K562 (cell line): Measurements from ENCODE around the gene FDX2. TPM values are rescaled to one million over a fixed set of nuclear protein-coding genes. Genes with fewer than 3 reads are reported as not detected.

ENCODE experiments used
- BCLAF1 ChIP-seq, 2 experiments: fragments of 450-650 bp in 1 of 2; IDR thresholded peaks; 2 replicates each; pipeline ENCODE4 v1.6.1; 2011 to 2017; ENCODE audit warnings: low read depth in 2 of 2, antibody characterized with exemption in 1 of 2, borderline replicate concordance in 1 of 2, low read length in 1 of 2, mild to moderate bottlenecking in 1 of 2, mixed read lengths in 1 of 2; ENCODE audit not compliant: control insufficient read depth in 1 of 2
- CAMTA2 ChIP-seq: fragments of 250-450 bp; sonication (Bioruptor Pico); conservative IDR thresholded peaks from 2 replicates; pipeline ENCODE4 v1.5.1; 2022
- CBFA2T2 ChIP-seq: fragments of 450-650 bp; conservative IDR thresholded peaks from 2 replicates; pipeline ENCODE4 v1.6.1; 2017; ENCODE audit warnings: mild to moderate bottlenecking
- E2F6 ChIP-seq, 2 experiments: IDR thresholded peaks; 2 replicates each; pipeline ENCODE4 v1.6.1; 2011; ENCODE audit warnings: borderline replicate concordance in 1 of 2, control low read depth in 1 of 2, low read depth in 1 of 2, low read length in 1 of 2, mild to moderate bottlenecking in 1 of 2, mixed read lengths in 1 of 2, moderate library complexity in 1 of 2; ENCODE audit not compliant: insufficient read depth in 1 of 2, insufficient read length in 1 of 2, poor library complexity in 1 of 2, severe bottlenecking in 1 of 2; ENCODE audit errors: extremely low read depth in 1 of 2
- ESRRB ChIP-seq: fragments of 250-450 bp; sonication (Bioruptor Pico); IDR thresholded peaks from 2 replicates; pipeline ENCODE4 v1.5.0; 2020; ENCODE audit warnings: mild to moderate bottlenecking, moderate library complexity, borderline replicate concordance
- HDAC6 ChIP-seq: IDR thresholded peaks from 2 replicates; pipeline ENCODE4 v1.6.1; 2012; ENCODE audit warnings: low read depth, mild to moderate bottlenecking, control low read depth, inconsistent platforms, low read length, moderate library complexity
- NCOA1 ChIP-seq: fragments of 450-650 bp; IDR thresholded peaks from 2 replicates; pipeline ENCODE4 v1.6.1; 2016; ENCODE audit warnings: low read depth
- RUNX1 ChIP-seq: sonication (generic); IDR thresholded peaks from 2 replicates; pipeline ENCODE4 v1.6.1; 2016; ENCODE audit warnings: antibody characterized with exemption, low read depth
- TAF1 ChIP-seq: IDR thresholded peaks from 2 replicates; pipeline ENCODE4 v1.6.1; 2011; ENCODE audit warnings: mild to moderate bottlenecking, low read length, moderate library complexity; ENCODE audit not compliant: insufficient read depth, control insufficient read depth, severe bottlenecking; ENCODE audit errors: extremely low read depth
- TGIF2 ChIP-seq: sonication (generic); formaldehyde crosslinking; IDR thresholded peaks from 2 replicates; pipeline ENCODE4 v1.8.1; 2022; ENCODE audit warnings: mild to moderate bottlenecking, missing genetic modification reagents, moderate library complexity
- YY1 ChIP-seq, 3 experiments: IDR thresholded peaks; 2 replicates each; pipeline ENCODE4 v1.6.1; 2011; ENCODE audit warnings: low read length in 2 of 3, mild to moderate bottlenecking in 2 of 3, moderate library complexity in 2 of 3, borderline replicate concordance in 1 of 3, control low read depth in 1 of 3, low read depth in 1 of 3; ENCODE audit not compliant: insufficient read depth in 3 of 3, insufficient replicate concordance in 2 of 3, control insufficient read depth in 1 of 3, insufficient read length in 1 of 3; ENCODE audit errors: extremely low read depth in 1 of 3
- ZNF224 ChIP-seq: sonication (generic); formaldehyde crosslinking; IDR thresholded peaks from 2 replicates; pipeline ENCODE4 v1.8.0; 2022; ENCODE audit warnings: mild to moderate bottlenecking, missing genetic modification reagents
- polyA plus RNA-seq, 8 experiments: library from polyadenylated mRNA; depleted of rRNA in 4 of 8; stranded (reverse) in 5 of 8; unstranded in 3 of 8; fragments of >200 nt; fragmentation: Nextera tagmentation in 2 of 8; fragmentation: Illumina TruSeq in 1 of 8; extraction: Ambion mirVana in 2 of 8; extraction: Trizol in 1 of 8; gene quantifications; 2 replicates each; pipeline versions ENCODE4 v1.2.1 to v1.2.3, GENCODE V29; 2011 to 2014; ENCODE audit warnings: inconsistent platforms in 1 of 8, missing spikeins in 1 of 8
- total RNA-seq, 7 experiments: library from RNA; depleted of rRNA in 6 of 7; stranded (reverse); fragments of >200 nt in 6 of 7; fragmentation: Illumina TruSeq in 2 of 7; extraction: Trizol in 2 of 7; gene quantifications; 2 replicates each; pipeline versions ENCODE4 v1.2.1 to v1.2.3, GENCODE V29; 2011 to 2021; ENCODE audit warnings: low replicate concordance in 1 of 7
- TF ChIP-seq, protein P1 (sequence below): fragments of 250-450 bp; sonication (Bioruptor Pico); IDR thresholded peaks from 2 replicates; pipeline ENCODE4 v1.8.0; 2021; ENCODE audit warnings: borderline replicate concordance, mild to moderate bottlenecking, moderate library complexity; ENCODE audit not compliant: poor library complexity, severe bottlenecking
- TF ChIP-seq, protein P2 (sequence below): fragments of 450-650 bp; conservative IDR thresholded peaks from 2 replicates; pipeline ENCODE4 v1.6.1; 2016; ENCODE audit warnings: missing genetic modification characterization, low read depth, mild to moderate bottlenecking, control low read depth, missing compliant biosample characterization

Gene FDX2
- total and polyA plus RNA-seq, 9 of the 15 experiments (the other 6 are each of a cell fraction or from before 2014, with no cell fraction given) = 2.5 to 49.8 (median 29.7) TPM

DNA sequence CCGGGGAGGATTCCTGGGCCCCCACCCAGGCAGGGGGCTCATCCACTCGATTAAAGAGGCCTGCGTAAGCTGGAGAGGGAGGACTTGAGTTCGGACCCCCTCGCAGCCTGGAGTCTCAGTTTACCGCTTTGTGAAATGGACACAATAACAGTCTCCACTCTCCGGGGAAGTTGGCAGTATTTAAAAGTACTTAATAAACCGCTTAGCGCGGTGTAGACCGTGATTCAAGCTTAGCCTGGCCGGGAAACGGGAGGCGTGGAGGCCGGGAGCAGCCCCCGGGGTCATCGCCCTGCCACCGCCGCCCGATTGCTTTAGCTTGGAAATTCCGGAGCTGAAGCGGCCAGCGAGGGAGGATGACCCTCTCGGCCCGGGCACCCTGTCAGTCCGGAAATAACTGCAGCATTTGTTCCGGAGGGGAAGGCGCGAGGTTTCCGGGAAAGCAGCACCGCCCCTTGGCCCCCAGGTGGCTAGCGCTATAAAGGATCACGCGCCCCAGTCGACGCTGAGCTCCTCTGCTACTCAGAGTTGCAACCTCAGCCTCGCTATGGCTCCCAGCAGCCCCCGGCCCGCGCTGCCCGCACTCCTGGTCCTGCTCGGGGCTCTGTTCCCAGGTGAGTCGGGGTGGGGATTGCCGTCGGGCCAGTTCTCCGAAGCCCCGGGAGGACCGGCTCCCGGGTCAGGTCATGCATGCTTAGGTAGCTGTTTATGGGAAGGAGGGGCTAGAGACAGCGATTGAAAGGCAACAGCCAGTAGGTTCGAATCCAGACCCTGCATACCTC lies 45.0 kb downstream of the FDX2 start, which contains the start of gene ICAM1 (continued):
- TF ChIP-seq E2F6 (IDR thresholded peaks at IDR 0.05; ENCODE audit: borderline replicate concordance in 1 of 2, extremely low read depth in 1 of 2, insufficient read depth in 1 of 2, insufficient read length in 1 of 2, low read depth in 1 of 2, low read length in 1 of 2, poor library complexity in 1 of 2, severe bottlenecking in 1 of 2) (peak; percentile 95 to 97), NCOA1 (no peak), CBFA2T2 (peak; percentile 12; the same call in 1 of the 2 replicates), HDAC6 (no peak), TGIF2 (CRISPR knock-in tag) (peak; percentile 28; the same call in 1 of the 2 replicates), TAF1 (peak; percentile 66), CAMTA2 (CRISPR knock-in tag) (0 out of 2 replicates have a peak, but pooled peaks have one; percentile 22), ZNF224 (0 out of 2 replicates have a peak, but pooled peaks have one; percentile 77), BCLAF1 (IDR thresholded peaks at IDR 0.05; ENCODE audit: borderline replicate concordance in 1 of 2, control insufficient read depth in 1 of 2, low read depth in 2 of 2, low read length in 1 of 2) (no peak), YY1 (IDR thresholded peaks at IDR 0.05; ENCODE audit: borderline replicate concordance in 1 of 3, control insufficient read depth in 1 of 3, extremely low read depth in 1 of 3, insufficient read depth in 3 of 3, insufficient read length in 1 of 3, insufficient replicate concordance in 2 of 3, low read depth in 1 of 3, low read length in 2 of 3) (peak in 2 of 3 experiments; percentile 48 to 57), RUNX1 (no peak), ESRRB (CRISPR knock-in tag) (no peak)
- TF ChIP-seq, protein P1, sequence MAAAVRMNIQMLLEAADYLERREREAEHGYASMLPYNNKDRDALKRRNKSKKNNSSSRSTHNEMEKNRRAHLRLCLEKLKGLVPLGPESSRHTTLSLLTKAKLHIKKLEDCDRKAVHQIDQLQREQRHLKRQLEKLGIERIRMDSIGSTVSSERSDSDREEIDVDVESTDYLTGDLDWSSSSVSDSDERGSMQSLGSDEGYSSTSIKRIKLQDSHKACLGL (CRISPR knock-in tag) = no peak
- TF ChIP-seq, protein P2, sequence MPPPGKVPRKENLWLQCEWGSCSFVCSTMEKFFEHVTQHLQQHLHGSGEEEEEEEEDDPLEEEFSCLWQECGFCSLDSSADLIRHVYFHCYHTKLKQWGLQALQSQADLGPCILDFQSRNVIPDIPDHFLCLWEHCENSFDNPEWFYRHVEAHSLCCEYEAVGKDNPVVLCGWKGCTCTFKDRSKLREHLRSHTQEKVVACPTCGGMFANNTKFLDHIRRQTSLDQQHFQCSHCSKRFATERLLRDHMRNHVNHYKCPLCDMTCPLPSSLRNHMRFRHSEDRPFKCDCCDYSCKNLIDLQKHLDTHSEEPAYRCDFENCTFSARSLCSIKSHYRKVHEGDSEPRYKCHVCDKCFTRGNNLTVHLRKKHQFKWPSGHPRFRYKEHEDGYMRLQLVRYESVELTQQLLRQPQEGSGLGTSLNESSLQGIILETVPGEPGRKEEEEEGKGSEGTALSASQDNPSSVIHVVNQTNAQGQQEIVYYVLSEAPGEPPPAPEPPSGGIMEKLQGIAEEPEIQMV (tag) = no peak
